ENCODE measurements around the gene ASTN1.

ASTN1 gene

GRCh38 chr1:177162243-177162642, 2.3 kb downstream of the ASTN1 start:
- H3K27me3 ChIP-seq (ENCODE audit: low read depth, low read length) = peaks cover 5% of the 10 kb centered on the region
- H3K4me3 ChIP-seq (ENCODE audit: low read depth in 1 of 2, low read length in 2 of 2) = no peak overlapping the region
- no peaks in the 10 kb centered on the region for H3K36me3 ChIP-seq (ENCODE audit: control insufficient read depth in 1 of 2, insufficient read depth in 2 of 2, low read length in 2 of 2)
- H3K27ac ChIP-seq (ENCODE audit: low read length) = no peak overlapping the region
- peaks cover 0 to 14% of the 10 kb centered on the region in 2 donors for H3K4me1 ChIP-seq (ENCODE audit: control insufficient read depth in 1 of 2, insufficient read depth in 2 of 2, low read length in 2 of 2)
- no peaks in the 10 kb centered on the region for H3K9me3 ChIP-seq (ENCODE audit: control insufficient read depth in 1 of 2, low read length in 2 of 2)

- H3K4me1 ChIP-seq (ENCODE audit: control insufficient read depth in 1 of 2, insufficient read depth in 2 of 2, low read length in 2 of 2) = peaks cover 0 to 3% of the 10 kb centered on the region in 2 donors
- H3K27me3 ChIP-seq (ENCODE audit: low read depth, low read length) = no peaks in the 10 kb centered on the region
Observed at GRCh38 chr1:177146499-177146898, 18.0 kb downstream of the ASTN1 start.

GRCh38 chr1:177145106-177146070, 19.1 kb downstream of the ASTN1 start:
- Histone ChIP-seq H3K27me3 (ENCODE audit: low read depth, low read length) (no peaks in the 10 kb centered on the region), H3K4me1 (ENCODE audit: control insufficient read depth in 1 of 2, insufficient read depth in 2 of 2, low read length in 2 of 2) (peaks cover 0 to 3% of the 10 kb centered on the region in 2 donors), H3K9me3 (ENCODE audit: control insufficient read depth in 1 of 2, low read length in 2 of 2) (no peaks in the 10 kb centered on the region), H3K36me3 (ENCODE audit: control insufficient read depth in 1 of 2, insufficient read depth in 2 of 2, low read length in 2 of 2) (no peaks in the 10 kb centered on the region), H3K4me3 (ENCODE audit: low read depth in 1 of 2, low read length in 2 of 2) (no peak overlapping the region), H3K27ac (ENCODE audit: low read length) (no peak overlapping the region)

More at GRCh38 chr1:177146499-177146898, 18.0 kb downstream of the ASTN1 start:
- no peaks in the 10 kb centered on the region for H3K36me3 ChIP-seq (ENCODE audit: control insufficient read depth in 1 of 2, insufficient read depth in 2 of 2, low read length in 2 of 2)
- no peaks in the 10 kb centered on the region for H3K9me3 ChIP-seq (ENCODE audit: control insufficient read depth in 1 of 2, low read length in 2 of 2)
- no peak overlapping the region for H3K4me3 ChIP-seq (ENCODE audit: low read depth in 1 of 2, low read length in 2 of 2)
- no peak overlapping the region for H3K27ac ChIP-seq (ENCODE audit: low read length)

- H3K27me3 ChIP-seq (ENCODE audit: low read depth, low read length) = no peaks in the 10 kb centered on the region
- peaks cover 0 to 3% of the 10 kb centered on the region in 2 donors for H3K4me1 ChIP-seq (ENCODE audit: control insufficient read depth in 1 of 2, insufficient read depth in 2 of 2, low read length in 2 of 2)
- no peak overlapping the region for H3K4me3 ChIP-seq (ENCODE audit: low read depth in 1 of 2, low read length in 2 of 2)
- no peaks in the 10 kb centered on the region for H3K36me3 ChIP-seq (ENCODE audit: control insufficient read depth in 1 of 2, insufficient read depth in 2 of 2, low read length in 2 of 2)
- H3K27ac ChIP-seq (ENCODE audit: low read length) = no peak overlapping the region
- H3K9me3 ChIP-seq (ENCODE audit: control insufficient read depth in 1 of 2, low read length in 2 of 2) = no peaks in the 10 kb centered on the region
Observed at GRCh38 chr1:177142791-177143271, 21.7 kb downstream of the ASTN1 start.

GRCh38 chr1:177142010-177142409, 22.5 kb downstream of the ASTN1 start:
- Histone ChIP-seq H3K27me3 (ENCODE audit: low read depth, low read length) (no peaks in the 10 kb centered on the region), H3K27ac (ENCODE audit: low read length) (no peak overlapping the region), H3K4me1 (ENCODE audit: control insufficient read depth in 1 of 2, insufficient read depth in 2 of 2, low read length in 2 of 2) (peaks cover 0 to 3% of the 10 kb centered on the region in 2 donors), H3K36me3 (ENCODE audit: control insufficient read depth in 1 of 2, insufficient read depth in 2 of 2, low read length in 2 of 2) (no peaks in the 10 kb centered on the region), H3K4me3 (ENCODE audit: low read depth in 1 of 2, low read length in 2 of 2) (no peak overlapping the region), H3K9me3 (ENCODE audit: control insufficient read depth in 1 of 2, low read length in 2 of 2) (no peaks in the 10 kb centered on the region)

GRCh38 chr1:177138347-177138746, 26.2 kb downstream of the ASTN1 start:
- H3K4me1 ChIP-seq (ENCODE audit: control insufficient read depth in 1 of 2, insufficient read depth in 2 of 2, low read length in 2 of 2) = no peaks in the 10 kb centered on the region
- no peaks in the 10 kb centered on the region for H3K27me3 ChIP-seq (ENCODE audit: low read depth, low read length)
- H3K36me3 ChIP-seq (ENCODE audit: control insufficient read depth in 1 of 2, insufficient read depth in 2 of 2, low read length in 2 of 2) = no peaks in the 10 kb centered on the region
- no peak overlapping the region for H3K27ac ChIP-seq (ENCODE audit: low read length)
- H3K9me3 ChIP-seq (ENCODE audit: control insufficient read depth in 1 of 2, low read length in 2 of 2) = no peaks in the 10 kb centered on the region
- no peak overlapping the region for H3K4me3 ChIP-seq (ENCODE audit: low read depth in 1 of 2, low read length in 2 of 2)

GRCh38 chr1:177137814-177138213, 26.7 kb downstream of the ASTN1 start:
- Histone ChIP-seq H3K4me3 (ENCODE audit: low read depth in 1 of 2, low read length in 2 of 2) (no peak overlapping the region), H3K27me3 (ENCODE audit: low read depth, low read length) (no peaks in the 10 kb centered on the region), H3K4me1 (ENCODE audit: control insufficient read depth in 1 of 2, insufficient read depth in 2 of 2, low read length in 2 of 2) (no peaks in the 10 kb centered on the region), H3K9me3 (ENCODE audit: control insufficient read depth in 1 of 2, low read length in 2 of 2) (no peaks in the 10 kb centered on the region), H3K36me3 (ENCODE audit: control insufficient read depth in 1 of 2, insufficient read depth in 2 of 2, low read length in 2 of 2) (no peaks in the 10 kb centered on the region), H3K27ac (ENCODE audit: low read length) (no peak overlapping the region)

- Histone ChIP-seq H3K27me3 (ENCODE audit: low read depth, low read length) (no peaks in the 10 kb centered on the region), H3K27ac (ENCODE audit: low read length) (no peak overlapping the region), H3K36me3 (ENCODE audit: control insufficient read depth in 1 of 2, insufficient read depth in 2 of 2, low read length in 2 of 2) (no peaks in the 10 kb centered on the region)
Observed at GRCh38 chr1:177135250-177135649, 29.3 kb downstream of the ASTN1 start.

GRCh38 chr1:177133977-177134538, 30.5 kb downstream of the ASTN1 start:
- Histone ChIP-seq H3K4me1 (ENCODE audit: control insufficient read depth in 1 of 2, insufficient read depth in 2 of 2, low read length in 2 of 2) (no peaks in the 10 kb centered on the region), H3K36me3 (ENCODE audit: control insufficient read depth in 1 of 2, insufficient read depth in 2 of 2, low read length in 2 of 2) (no peaks in the 10 kb centered on the region)

More at GRCh38 chr1:177135250-177135649, 29.3 kb downstream of the ASTN1 start:
- H3K4me3 ChIP-seq (ENCODE audit: low read depth in 1 of 2, low read length in 2 of 2) = no peak overlapping the region
- H3K4me1 ChIP-seq (ENCODE audit: control insufficient read depth in 1 of 2, insufficient read depth in 2 of 2, low read length in 2 of 2) = no peaks in the 10 kb centered on the region
- H3K9me3 ChIP-seq (ENCODE audit: control insufficient read depth in 1 of 2, low read length in 2 of 2) = no peaks in the 10 kb centered on the region

GRCh38 chr1:177132141-177132540, 32.4 kb downstream of the ASTN1 start:
- Histone ChIP-seq H3K4me1 (ENCODE audit: control insufficient read depth in 1 of 2, insufficient read depth in 2 of 2, low read length in 2 of 2) (no peaks in the 10 kb centered on the region), H3K9me3 (ENCODE audit: control insufficient read depth in 1 of 2, low read length in 2 of 2) (no peaks in the 10 kb centered on the region), H3K27ac (ENCODE audit: low read length) (no peak overlapping the region), H3K36me3 (ENCODE audit: control insufficient read depth in 1 of 2, insufficient read depth in 2 of 2, low read length in 2 of 2) (no peaks in the 10 kb centered on the region), H3K27me3 (ENCODE audit: low read depth, low read length) (no peaks in the 10 kb centered on the region), H3K4me3 (ENCODE audit: low read depth in 1 of 2, low read length in 2 of 2) (no peak overlapping the region)

More at GRCh38 chr1:177133977-177134538, 30.5 kb downstream of the ASTN1 start:
- no peak overlapping the region for H3K4me3 ChIP-seq (ENCODE audit: low read depth in 1 of 2, low read length in 2 of 2)
- no peaks in the 10 kb centered on the region for H3K9me3 ChIP-seq (ENCODE audit: control insufficient read depth in 1 of 2, low read length in 2 of 2)
- no peak overlapping the region for H3K27ac ChIP-seq (ENCODE audit: low read length)
- H3K27me3 ChIP-seq (ENCODE audit: low read depth, low read length) = no peaks in the 10 kb centered on the region

GRCh38 chr1:177131723-177132122, 32.8 kb downstream of the ASTN1 start:
- H3K4me1 ChIP-seq (ENCODE audit: control insufficient read depth in 1 of 2, insufficient read depth in 2 of 2, low read length in 2 of 2) = no peaks in the 10 kb centered on the region

More at GRCh38 chr1:177131723-177132122, 32.8 kb downstream of the ASTN1 start:
- Histone ChIP-seq H3K4me3 (ENCODE audit: low read depth in 1 of 2, low read length in 2 of 2) (no peak overlapping the region), H3K36me3 (ENCODE audit: control insufficient read depth in 1 of 2, insufficient read depth in 2 of 2, low read length in 2 of 2) (no peaks in the 10 kb centered on the region), H3K27ac (ENCODE audit: low read length) (no peak overlapping the region), H3K27me3 (ENCODE audit: low read depth, low read length) (no peaks in the 10 kb centered on the region), H3K9me3 (ENCODE audit: control insufficient read depth in 1 of 2, low read length in 2 of 2) (no peaks in the 10 kb centered on the region)

All from muscle layer of duodenum (tissue), 2 donors.